Activated CD4-positive, alpha-beta T cell treated with anti-CD3 and anti-CD28 coated beads, Interleukin-2, amount 50 U/mL, for 24 hours (primary cell): ENCODE measurements around the gene IMMT.

Experiments
- DNase-seq, 2 donors: peaks; one replicate each; pipeline ENCODE4 v3.0.0-alpha.2; 2020; ENCODE audit warnings: low read depth in 1 of 2, low spot score in 1 of 2

Gene IMMT

DNA sequence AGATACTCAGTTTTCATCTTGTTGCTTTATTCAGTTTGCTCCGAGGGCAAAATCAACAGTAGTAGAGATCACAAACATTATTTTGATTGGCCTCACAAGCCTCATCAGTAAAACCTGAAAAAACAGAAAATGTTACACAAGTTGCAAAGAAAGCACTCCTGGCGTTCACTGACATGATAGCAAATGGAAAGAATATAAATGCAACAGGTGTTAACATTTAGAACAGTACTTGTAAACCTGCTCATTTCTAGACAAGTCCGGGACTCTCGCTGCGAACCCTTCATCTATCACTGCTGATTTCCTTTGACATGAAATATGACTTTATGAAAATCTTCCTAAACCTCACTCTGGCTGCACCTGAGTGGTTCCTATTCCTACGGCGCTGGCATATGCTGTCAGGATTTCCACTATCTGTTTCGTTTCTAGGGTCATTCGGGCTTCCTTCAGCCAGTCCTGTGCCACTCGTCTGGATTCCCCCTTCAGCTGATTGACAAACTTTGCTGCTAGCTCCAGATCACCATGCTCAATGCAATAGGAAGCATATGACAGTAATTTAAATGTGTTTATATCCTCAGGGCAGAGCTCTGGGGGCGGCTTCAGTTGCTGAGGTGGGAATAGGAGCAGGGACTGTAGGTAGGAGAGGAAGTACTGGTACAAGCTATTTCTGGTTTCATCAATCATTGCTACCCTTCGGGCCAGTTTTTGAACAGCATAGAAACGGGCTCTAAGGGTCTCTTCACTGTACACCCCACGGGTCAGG lies 51.2 kb downstream of the IMMT start:
- DNase-seq: no peak

- DNase-seq: no peak
Observed at GRCh38 chr2:86143307-86143706, 52.0 kb downstream of the IMMT start.

GRCh38 chr2:86142436-86143257 lies 52.6 kb downstream of the IMMT start:
- DNase-seq: no peak

DNA sequence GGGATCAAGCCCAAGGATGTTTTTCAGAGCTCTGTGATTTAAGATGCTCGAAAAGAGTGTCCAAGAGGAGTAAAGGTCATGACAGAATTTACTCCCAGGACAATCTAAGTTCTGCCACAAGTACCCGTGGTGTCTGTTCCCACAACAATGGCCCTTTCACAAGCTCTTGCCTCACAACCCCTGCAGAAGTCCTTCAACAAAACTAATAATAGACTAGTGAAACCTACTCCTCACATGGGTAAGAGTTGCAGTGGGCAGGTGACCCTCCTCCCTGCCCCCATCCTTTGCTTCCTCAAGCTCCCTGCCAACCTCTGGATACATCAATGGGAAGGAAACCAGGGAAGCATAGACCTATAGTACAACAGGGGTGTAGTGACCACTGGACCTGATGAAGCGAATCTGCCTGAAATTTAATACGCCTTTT lies 54.3 kb downstream of the IMMT start:
- no peak for DNase-seq

DNA sequence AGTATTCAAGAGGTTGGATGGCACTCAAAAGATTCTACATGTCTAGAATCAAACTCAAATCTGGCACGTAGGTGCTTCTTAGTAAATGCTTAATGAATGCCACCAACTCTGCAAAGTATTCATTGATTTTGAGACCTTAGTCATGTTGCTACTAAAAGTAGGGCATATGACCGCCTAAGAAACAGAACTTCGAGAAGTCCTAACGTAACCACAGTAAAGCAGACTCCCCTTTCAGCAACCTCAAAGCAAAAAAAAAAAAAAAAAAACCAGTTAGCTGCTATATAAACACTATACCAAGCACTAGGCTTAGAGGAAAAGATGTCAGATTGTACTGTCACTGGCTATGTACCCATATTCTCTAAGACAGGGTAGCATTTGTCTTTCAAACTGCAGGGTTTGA lies 55.3 kb downstream of the IMMT start:
- no peak for DNase-seq

- no peak for DNase-seq
Observed at GRCh38 chr2:86138736-86139625, 56.3 kb downstream of the IMMT start.

DNA sequence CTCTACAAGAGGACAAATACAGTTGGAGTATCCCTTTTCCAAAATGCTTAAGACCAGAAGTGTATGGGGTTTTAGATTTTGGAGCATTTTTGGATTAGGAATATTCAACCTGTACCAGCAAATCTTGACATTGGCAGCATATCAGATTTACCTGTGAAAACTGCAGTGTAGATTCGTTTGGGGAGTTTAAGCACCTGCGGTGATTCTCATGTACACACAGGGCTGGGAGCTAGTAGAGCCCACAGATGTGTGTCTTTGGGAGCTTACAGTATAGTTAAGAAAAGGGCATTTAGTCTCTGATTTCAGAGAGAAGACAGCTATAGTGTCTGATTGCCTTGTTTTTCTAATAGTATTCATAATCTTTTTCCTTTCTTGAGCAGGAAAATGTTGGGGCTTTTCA lies 59.1 kb downstream of the IMMT start:
- DNase-seq: no peak

GRCh38 chr2:86135653-86136052 lies 59.6 kb downstream of the IMMT start:
- no peak for DNase-seq

GRCh38 chr2:86134709-86135108 lies 60.6 kb downstream of the IMMT start:
- DNase-seq: no peak

DNA sequence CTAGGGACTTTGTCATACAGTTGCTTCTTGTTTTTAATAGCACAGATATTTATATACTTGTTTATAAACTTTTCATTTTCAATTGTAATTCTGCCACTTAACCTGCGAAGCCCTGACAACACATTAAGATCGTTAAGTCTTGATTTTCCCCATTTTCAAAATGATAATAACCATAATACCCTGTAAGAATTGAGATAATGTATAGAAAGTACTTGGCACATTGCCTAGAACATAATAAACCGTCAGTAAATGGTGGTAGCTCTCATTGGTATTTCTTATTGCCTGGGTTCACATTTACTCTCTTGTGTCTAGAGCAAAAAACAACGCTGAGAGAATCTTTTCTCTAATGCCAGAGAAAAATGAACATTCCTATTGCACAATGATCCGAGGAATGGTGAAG lies 70.6 kb downstream of the IMMT start:
- no peak for DNase-seq

DNA sequence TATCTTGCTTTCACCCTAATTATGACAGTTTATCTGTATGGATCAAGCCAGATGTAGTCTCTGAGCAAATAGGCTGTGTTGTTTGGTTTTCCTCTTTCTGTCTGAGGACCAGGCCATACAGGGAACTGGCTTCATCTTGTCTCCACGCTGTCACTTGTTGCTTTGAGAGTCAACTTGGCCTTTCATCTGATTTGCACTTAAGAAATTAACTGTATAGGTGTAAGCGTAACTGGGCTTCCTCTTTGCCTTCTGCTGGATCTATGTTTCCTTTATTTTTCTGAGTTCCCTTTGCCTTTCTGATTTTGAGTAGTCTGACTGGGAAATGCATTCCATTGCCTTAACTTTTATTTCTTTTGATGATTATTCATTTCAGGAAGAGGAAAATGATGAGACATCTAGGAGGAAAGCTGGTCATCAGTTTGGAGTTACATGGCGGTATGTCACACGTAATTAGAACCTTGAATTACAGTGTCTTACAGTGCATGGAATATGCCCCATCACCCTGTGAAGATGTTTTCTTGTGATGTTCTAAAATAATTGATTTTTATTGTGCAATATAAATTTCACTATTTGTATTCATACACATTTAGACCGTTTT lies 71.8 kb downstream of the IMMT start:
- DNase-seq: no peak

GRCh38 chr2:86118130-86118529 lies 77.1 kb downstream of the IMMT start:
- no peak for DNase-seq

GRCh38 chr2:86107031-86107430 lies 88.2 kb downstream of the IMMT start:
- no peak for DNase-seq

GRCh38 chr2:86105969-86106945 lies 89.0 kb downstream of the IMMT start, which contains the start of gene PTCD3:
Gene PTCD3, plus strand, starts transcription at chr2:86106235. Its CDS starts 13 bp downstream, at chr2:86106248.
- peak; percentile 78 to 93 for DNase-seq

- peak; percentile 63 to 81 for DNase-seq
Observed at GRCh38 chr2:86105252-86105968, 89.9 kb downstream of the IMMT start, which contains the start of gene POLR1A. Gene POLR1A, minus strand, starts transcription at chr2:86105886. Its CDS starts 110 bp downstream, at chr2:86105776.

DNA sequence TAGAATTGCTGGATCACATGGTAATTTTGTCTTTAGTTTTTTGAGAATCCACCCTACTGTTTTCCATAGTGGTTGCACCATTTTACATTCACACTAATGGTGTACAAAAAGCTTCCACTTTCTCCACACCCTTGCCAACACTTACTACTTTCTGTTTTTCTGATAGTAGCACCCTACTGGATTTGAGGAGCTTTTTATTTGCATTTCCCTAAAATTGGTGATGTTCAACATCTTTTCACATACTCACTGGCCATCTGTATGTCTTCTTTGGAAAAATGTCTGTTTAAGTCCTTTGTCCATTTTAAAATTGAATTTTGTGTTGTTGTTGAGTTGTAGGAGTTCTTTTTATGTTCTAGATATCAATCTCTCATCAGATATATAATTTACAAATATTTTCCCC lies 93.1 kb downstream of the IMMT start:
- DNase-seq: no peak

DNA sequence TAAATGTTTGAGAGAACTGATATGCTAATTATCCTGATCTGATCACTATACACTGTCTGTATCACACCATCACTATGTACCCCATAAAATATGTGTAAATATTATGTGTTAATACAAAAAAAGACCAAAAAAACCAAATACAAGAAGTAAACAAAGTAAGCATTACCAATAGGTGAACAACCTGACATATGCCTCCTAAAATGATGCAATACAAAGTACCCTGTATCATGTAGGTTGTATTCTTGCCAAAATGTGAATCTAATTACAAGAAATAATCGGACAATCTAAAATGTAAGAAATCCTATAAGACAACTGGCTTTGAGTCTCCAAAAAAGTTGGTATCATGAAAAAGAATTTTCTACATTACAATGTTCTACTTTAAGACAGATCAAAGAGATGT lies 97.3 kb downstream of the IMMT start:
- no peak for DNase-seq

DNA sequence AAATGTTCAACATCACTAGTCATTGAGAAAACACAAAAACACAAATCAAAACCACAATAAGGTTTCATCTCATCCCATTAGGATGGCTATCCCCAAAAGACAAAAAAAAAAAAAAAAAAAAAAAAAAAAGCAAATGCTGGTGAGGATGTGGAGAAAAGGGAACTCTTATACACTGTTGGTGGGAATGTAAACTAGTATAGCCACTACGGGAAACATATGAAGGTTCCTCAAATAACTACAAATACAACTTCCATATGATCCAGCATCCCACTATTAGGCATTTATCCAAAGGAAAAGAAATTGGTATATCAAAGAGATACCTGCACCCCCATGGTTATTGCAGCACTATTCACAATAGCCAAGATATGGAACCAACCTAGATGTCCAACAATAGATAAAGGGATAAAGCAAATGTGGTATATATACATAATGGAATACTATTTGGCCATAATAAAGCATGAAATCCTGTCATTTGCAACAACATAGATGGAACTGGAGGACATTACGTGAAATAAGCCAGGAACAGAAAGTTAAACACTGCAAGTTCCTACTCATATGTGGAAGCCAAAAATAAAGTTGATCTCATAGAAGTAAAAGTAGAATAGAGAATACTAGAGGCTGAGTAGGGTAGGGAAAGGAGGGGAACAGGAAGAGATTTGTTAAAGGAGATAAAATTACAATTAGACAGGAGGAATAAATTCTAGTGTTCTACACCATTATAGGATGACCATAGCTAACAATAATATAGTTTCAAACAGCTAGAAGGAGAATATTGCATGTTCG lies 98.0 kb downstream of the IMMT start:
- no peak for DNase-seq
